ENCODE data around the gene ZMIZ1.

DNA sequence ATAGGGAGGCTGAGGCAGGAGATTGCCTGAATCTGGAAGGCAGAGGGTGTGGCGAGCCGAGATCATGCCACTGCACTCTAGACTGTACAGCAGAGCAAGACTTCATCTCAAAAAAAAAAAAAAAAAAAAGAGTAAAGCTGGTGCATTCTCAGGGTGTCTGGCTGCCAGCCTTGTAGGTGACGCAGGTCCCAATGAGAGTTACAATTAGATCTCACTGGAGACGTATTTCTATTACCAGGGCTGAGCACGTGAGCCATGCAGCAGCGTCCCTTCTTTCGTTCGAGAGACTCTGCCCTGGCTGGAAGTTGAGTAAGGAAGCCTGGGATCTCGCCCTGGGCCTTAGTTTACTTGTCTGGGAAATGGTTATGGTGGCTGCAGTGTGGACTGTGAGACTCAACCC is 22.4 kb upstream of the ZMIZ1 start:
- TF ChIP-seq, protein P1, sequence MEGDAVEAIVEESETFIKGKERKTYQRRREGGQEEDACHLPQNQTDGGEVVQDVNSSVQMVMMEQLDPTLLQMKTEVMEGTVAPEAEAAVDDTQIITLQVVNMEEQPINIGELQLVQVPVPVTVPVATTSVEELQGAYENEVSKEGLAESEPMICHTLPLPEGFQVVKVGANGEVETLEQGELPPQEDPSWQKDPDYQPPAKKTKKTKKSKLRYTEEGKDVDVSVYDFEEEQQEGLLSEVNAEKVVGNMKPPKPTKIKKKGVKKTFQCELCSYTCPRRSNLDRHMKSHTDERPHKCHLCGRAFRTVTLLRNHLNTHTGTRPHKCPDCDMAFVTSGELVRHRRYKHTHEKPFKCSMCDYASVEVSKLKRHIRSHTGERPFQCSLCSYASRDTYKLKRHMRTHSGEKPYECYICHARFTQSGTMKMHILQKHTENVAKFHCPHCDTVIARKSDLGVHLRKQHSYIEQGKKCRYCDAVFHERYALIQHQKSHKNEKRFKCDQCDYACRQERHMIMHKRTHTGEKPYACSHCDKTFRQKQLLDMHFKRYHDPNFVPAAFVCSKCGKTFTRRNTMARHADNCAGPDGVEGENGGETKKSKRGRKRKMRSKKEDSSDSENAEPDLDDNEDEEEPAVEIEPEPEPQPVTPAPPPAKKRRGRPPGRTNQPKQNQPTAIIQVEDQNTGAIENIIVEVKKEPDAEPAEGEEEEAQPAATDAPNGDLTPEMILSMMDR (IDR thresholded peaks at IDR 0.05), result no peak
- TF ChIP-seq POLR2AphosphoS5 (IDR thresholded peaks at IDR 0.05; ENCODE audit: low read depth, low read length) (no peak), SIN3A (IDR thresholded peaks at IDR 0.05; ENCODE audit: borderline replicate concordance, insufficient read depth, low read depth, low read length) (no peak)
